Esophagus muscularis mucosa (tissue), 4 donors: Measurements from ENCODE around the gene TFCP2.

Experiments
- CTCF ChIP-seq, 3 experiments: fragments of 200-600 bp in 2 of 3; fragments of 450-650 bp in 1 of 3; sonication (generic) in 2 of 3; IDR thresholded peaks; one replicate each; pipeline ENCODE4 v1.5.1; 2017 to 2019; ENCODE audit warnings: antibody characterized with exemption in 3 of 3, mild to moderate bottlenecking in 2 of 3, moderate library complexity in 1 of 3
- EP300 ChIP-seq: sonication (generic); formaldehyde crosslinking; IDR thresholded peaks from one replicate; pipeline ENCODE4 v1.6.1; 2017; ENCODE audit warnings: antibody characterized with exemption
- POLR2A ChIP-seq: fragments of 450-650 bp; IDR thresholded peaks from one replicate; pipeline ENCODE4 v1.6.1; 2017; ENCODE audit warnings: antibody characterized with exemption, moderate library complexity, mild to moderate bottlenecking, low read depth
- POLR2AphosphoS5 ChIP-seq, 2 donors: sonication (generic); formaldehyde crosslinking; IDR thresholded peaks; one replicate each; pipeline ENCODE4 v1.6.1; 2017; ENCODE audit warnings: antibody characterized with exemption in 2 of 2

DNA sequence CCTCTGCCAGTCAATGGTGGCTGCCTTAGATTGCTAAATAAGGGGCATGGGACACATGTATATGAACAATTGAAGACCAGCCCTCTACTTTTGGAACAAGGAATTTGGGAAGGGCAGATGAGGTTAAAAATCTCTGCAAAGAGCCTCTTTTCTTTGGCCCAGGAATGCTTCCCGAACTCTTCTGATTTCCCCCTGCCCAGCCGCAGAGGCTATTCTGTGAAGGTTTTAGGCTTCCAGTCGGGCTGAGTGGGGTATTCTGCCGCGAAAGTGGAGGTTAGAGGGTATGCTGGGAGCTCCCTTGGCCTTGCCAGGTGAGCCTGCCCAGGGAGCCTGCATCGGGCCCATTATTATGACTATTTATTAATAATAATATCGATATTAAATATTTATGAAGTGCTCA lies 43.7 kb upstream of the TFCP2 start:
- no peak for TF ChIP-seq CTCF (IDR thresholded peaks at IDR 0.05)
- no peak for TF ChIP-seq POLR2AphosphoS5 (IDR thresholded peaks at IDR 0.05)
- no peak for TF ChIP-seq POLR2A
- no peak for TF ChIP-seq EP300
